ENCODE measurements around the gene VCL. TPM values are rescaled to one million over a fixed set of nuclear protein-coding genes. Genes with fewer than 3 reads are reported as not detected.

The VCL gene
- total and polyA plus RNA-seq, 2 donors (not counting 1 experiment from before 2014, with no cell fraction given) = 161 to 316 TPM

GRCh38 chr10:74006269-74006668 lies 8.4 kb downstream of the VCL start:
- TF ChIP-seq CTCF (conservative IDR thresholded peaks at IDR 0.05 in 1 of 2, IDR thresholded peaks at IDR 0.05 in 1 of 2; ENCODE audit: low read depth in 1 of 2, low read length in 2 of 2) = no peak
- TF ChIP-seq EZH2 (IDR thresholded peaks at IDR 0.05; ENCODE audit: low read length, missing control alignments) = no peak
- DNase-seq (ENCODE audit: low read depth in 2 of 2) = no peak
- Histone ChIP-seq H3K27me3 (ENCODE audit: control insufficient read depth, insufficient read depth, low read length) (no peaks in the 10 kb centered on the region), H3K4me2 (ENCODE audit: extremely low read depth, insufficient read depth, low read length) (no peak overlapping the region), H3K36me3 (ENCODE audit: control insufficient read depth, insufficient read depth, low read length) (peaks cover 8% of the 10 kb centered on the region), H3K9me3 (ENCODE audit: control insufficient read depth, insufficient read depth, low read depth, low read length) (no peaks in the 10 kb centered on the region), H2AFZ (ENCODE audit: low read length) (no peak overlapping the region), H4K20me1 (ENCODE audit: control insufficient read depth, extremely low read depth, insufficient read depth, low read length) (no peaks in the 10 kb centered on the region), H3K4me3 (replicated peaks in 1 of 4; ENCODE audit: control extremely low read depth in 1 of 4, insufficient read depth in 1 of 4, low read depth in 3 of 4, low read length in 4 of 4) (no peak overlapping the region), H3K79me2 (ENCODE audit: control insufficient read depth, insufficient read depth, low read length) (peaks cover 91% of the 10 kb centered on the region), H3K4me1 (ENCODE audit: control insufficient read depth, extremely low read depth, insufficient read depth, low read length) (peaks cover 18% of the 10 kb centered on the region), H3K9ac (ENCODE audit: insufficient read depth, low read length) (no peak overlapping the region), H3K27ac (ENCODE audit: insufficient read depth, low read length) (no peak overlapping the region)

- Histone ChIP-seq H3K4me1 (ENCODE audit: control insufficient read depth, extremely low read depth, insufficient read depth, low read length) (peaks cover 37% of the 10 kb centered on the region), H3K27ac (ENCODE audit: insufficient read depth, low read length) (peak overlapping the region; percentile 68), H3K9ac (ENCODE audit: insufficient read depth, low read length) (peak overlapping the region; percentile 13), H3K36me3 (ENCODE audit: control insufficient read depth, insufficient read depth, low read length) (peaks cover 12% of the 10 kb centered on the region), H3K4me2 (ENCODE audit: extremely low read depth, insufficient read depth, low read length) (peak overlapping the region; percentile 69), H3K4me3 (replicated peaks in 1 of 4; ENCODE audit: control extremely low read depth in 1 of 4, insufficient read depth in 1 of 4, low read depth in 3 of 4, low read length in 4 of 4) (peak overlapping the region in 1 of 4 experiments; percentile 1), H4K20me1 (ENCODE audit: control insufficient read depth, extremely low read depth, insufficient read depth, low read length) (peaks cover 4% of the 10 kb centered on the region), H3K27me3 (ENCODE audit: control insufficient read depth, insufficient read depth, low read length) (no peaks in the 10 kb centered on the region), H2AFZ (ENCODE audit: low read length) (no peak overlapping the region), H3K9me3 (ENCODE audit: control insufficient read depth, insufficient read depth, low read depth, low read length) (no peaks in the 10 kb centered on the region), H3K79me2 (ENCODE audit: control insufficient read depth, insufficient read depth, low read length) (peaks cover 93% of the 10 kb centered on the region)
- DNase-seq (ENCODE audit: low read depth in 2 of 2) = peak; percentile 83 to 90
- TF ChIP-seq CTCF (conservative IDR thresholded peaks at IDR 0.05 in 1 of 2, IDR thresholded peaks at IDR 0.05 in 1 of 2; ENCODE audit: low read depth in 1 of 2, low read length in 2 of 2) (no peak), EZH2 (IDR thresholded peaks at IDR 0.05; ENCODE audit: low read length, missing control alignments) (no peak)
Measured at GRCh38 chr10:74008212-74008731, 10.4 kb downstream of the VCL start.

- Histone ChIP-seq H4K20me1 (ENCODE audit: control insufficient read depth, extremely low read depth, insufficient read depth, low read length) (peaks cover 4% of the 10 kb centered on the region), H2AFZ (ENCODE audit: low read length) (no peak overlapping the region), H3K27me3 (ENCODE audit: control insufficient read depth, insufficient read depth, low read length) (no peaks in the 10 kb centered on the region), H3K79me2 (ENCODE audit: control insufficient read depth, insufficient read depth, low read length) (peaks cover 96% of the 10 kb centered on the region), H3K9me3 (ENCODE audit: control insufficient read depth, insufficient read depth, low read depth, low read length) (no peaks in the 10 kb centered on the region), H3K4me3 (replicated peaks in 1 of 4; ENCODE audit: control extremely low read depth in 1 of 4, insufficient read depth in 1 of 4, low read depth in 3 of 4, low read length in 4 of 4) (no peak overlapping the region), H3K4me2 (ENCODE audit: extremely low read depth, insufficient read depth, low read length) (peak overlapping the region; percentile 90), H3K27ac (ENCODE audit: insufficient read depth, low read length) (peak overlapping the region; percentile 9), H3K4me1 (ENCODE audit: control insufficient read depth, extremely low read depth, insufficient read depth, low read length) (peaks cover 39% of the 10 kb centered on the region), H3K36me3 (ENCODE audit: control insufficient read depth, insufficient read depth, low read length) (peaks cover 7% of the 10 kb centered on the region), H3K9ac (ENCODE audit: insufficient read depth, low read length) (no peak overlapping the region)
- DNase-seq (ENCODE audit: low read depth in 2 of 2) = no peak
- TF ChIP-seq CTCF (conservative IDR thresholded peaks at IDR 0.05 in 1 of 2, IDR thresholded peaks at IDR 0.05 in 1 of 2; ENCODE audit: low read depth in 1 of 2, low read length in 2 of 2) = no peak
- TF ChIP-seq EZH2 (IDR thresholded peaks at IDR 0.05; ENCODE audit: low read length, missing control alignments) = no peak
Measured at GRCh38 chr10:74011017-74011416, 13.1 kb downstream of the VCL start.
